Osteocyte (in vitro differentiated cells): ENCODE measurements around the gene CLEC10A. TPM values are rescaled to one million over a fixed set of nuclear protein-coding genes. Genes with fewer than 3 reads are reported as not detected.

ENCODE experiments used
- DNase-seq: peaks from one replicate; pipeline ENCODE4 v3.0.0; 2021; ENCODE audit warnings: mixed read lengths; ENCODE audit not compliant: unreplicated experiment; ENCODE audit errors: extremely low spot score
- H3K27ac Mint-ChIP-seq: one replicate; pipeline ENCODE4 v1.8.0; 2021; ENCODE audit warnings: mild to moderate bottlenecking, mixed read lengths; ENCODE audit not compliant: unreplicated experiment
- H3K27me3 Mint-ChIP-seq: one replicate; pipeline ENCODE4 v1.8.0; 2021; ENCODE audit warnings: mixed read lengths; ENCODE audit not compliant: unreplicated experiment
- H3K36me3 Mint-ChIP-seq: one replicate; pipeline ENCODE4 v1.8.0; 2021; ENCODE audit warnings: mixed read lengths; ENCODE audit not compliant: unreplicated experiment
- H3K4me1 Mint-ChIP-seq: one replicate; pipeline ENCODE4 v1.8.0; 2021; ENCODE audit warnings: mixed read lengths; ENCODE audit not compliant: unreplicated experiment
- H3K4me3 Mint-ChIP-seq: one replicate; pipeline ENCODE4 v1.8.0; 2021; ENCODE audit warnings: mild to moderate bottlenecking, moderate library complexity, mixed read lengths; ENCODE audit not compliant: unreplicated experiment
- H3K9me3 Mint-ChIP-seq: one replicate; pipeline ENCODE4 v1.8.0; 2021; ENCODE audit warnings: mixed read lengths; ENCODE audit not compliant: unreplicated experiment
- total RNA-seq: library from RNA; stranded (reverse); gene quantifications from 2 replicates; pipeline ENCODE4 v1.2.1, GENCODE V29; 2021
- TF ChIP-seq, protein P1 (sequence below): fragments of 200-600 bp; sonication (generic); IDR thresholded peaks from 2 replicates; pipeline ENCODE4 v1.5.0; 2021; ENCODE audit warnings: antibody characterized with exemption, mild to moderate bottlenecking, moderate library complexity

The CLEC10A gene
- total RNA-seq, 1 donor from 2014 or later = not detected

DNA sequence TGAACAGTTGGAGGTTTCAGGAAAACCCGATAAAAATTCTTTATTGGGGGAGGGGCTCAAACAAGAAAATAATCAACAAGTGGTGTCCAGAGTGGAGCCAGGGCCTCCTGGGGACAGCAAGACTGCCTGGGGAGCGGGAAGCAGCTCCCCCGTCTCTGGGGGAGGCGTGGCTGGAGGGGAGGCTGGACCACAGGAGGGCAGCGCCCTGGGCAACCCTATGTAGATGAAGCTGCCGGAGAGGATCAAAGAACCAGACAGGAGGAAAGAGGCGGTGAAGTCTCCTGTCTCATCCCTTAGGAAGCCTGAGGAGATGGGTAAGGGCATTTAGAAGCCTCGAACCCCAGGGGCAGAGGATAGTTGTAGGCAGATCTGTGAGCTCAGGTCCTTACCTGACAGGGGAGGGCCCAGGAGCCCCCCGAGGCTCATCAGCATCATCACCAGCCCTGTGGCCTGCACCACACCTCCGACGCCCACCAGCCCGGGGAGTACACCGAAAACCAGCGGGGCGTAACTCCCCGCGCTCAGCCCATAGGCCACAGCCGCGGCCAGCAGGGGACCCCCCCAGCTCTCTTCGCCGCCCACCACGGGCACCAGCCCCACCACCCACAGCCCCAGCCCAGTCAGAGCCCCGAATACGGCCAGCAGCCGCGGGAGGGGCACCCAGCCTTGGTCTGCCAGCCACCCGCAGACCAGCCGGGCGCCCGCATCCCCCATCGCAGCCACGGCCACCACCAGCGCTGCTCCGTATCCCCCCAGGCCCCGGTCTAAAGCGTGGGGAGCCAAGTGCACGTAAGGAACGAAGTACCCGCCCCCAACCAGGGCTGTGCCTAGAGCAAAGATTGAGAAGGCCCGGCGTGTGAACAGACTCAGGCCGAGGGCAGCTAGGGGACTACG is 38.2 kb downstream of the CLEC10A start:
- Mint-ChIP-seq H3K27me3 (peaks cover 16% of the 10 kb centered on the region), H3K27ac (no peak overlapping the region), H3K4me3 (peak overlapping the region; percentile 52), H3K4me1 (peaks cover 25% of the 10 kb centered on the region), H3K36me3 (no peaks in the 10 kb centered on the region), H3K9me3 (no peaks in the 10 kb centered on the region)
- TF ChIP-seq, protein P1, sequence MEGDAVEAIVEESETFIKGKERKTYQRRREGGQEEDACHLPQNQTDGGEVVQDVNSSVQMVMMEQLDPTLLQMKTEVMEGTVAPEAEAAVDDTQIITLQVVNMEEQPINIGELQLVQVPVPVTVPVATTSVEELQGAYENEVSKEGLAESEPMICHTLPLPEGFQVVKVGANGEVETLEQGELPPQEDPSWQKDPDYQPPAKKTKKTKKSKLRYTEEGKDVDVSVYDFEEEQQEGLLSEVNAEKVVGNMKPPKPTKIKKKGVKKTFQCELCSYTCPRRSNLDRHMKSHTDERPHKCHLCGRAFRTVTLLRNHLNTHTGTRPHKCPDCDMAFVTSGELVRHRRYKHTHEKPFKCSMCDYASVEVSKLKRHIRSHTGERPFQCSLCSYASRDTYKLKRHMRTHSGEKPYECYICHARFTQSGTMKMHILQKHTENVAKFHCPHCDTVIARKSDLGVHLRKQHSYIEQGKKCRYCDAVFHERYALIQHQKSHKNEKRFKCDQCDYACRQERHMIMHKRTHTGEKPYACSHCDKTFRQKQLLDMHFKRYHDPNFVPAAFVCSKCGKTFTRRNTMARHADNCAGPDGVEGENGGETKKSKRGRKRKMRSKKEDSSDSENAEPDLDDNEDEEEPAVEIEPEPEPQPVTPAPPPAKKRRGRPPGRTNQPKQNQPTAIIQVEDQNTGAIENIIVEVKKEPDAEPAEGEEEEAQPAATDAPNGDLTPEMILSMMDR = no peak
- DNase-seq = no peak

- peaks cover 8% of the 10 kb centered on the region for H3K27me3 Mint-ChIP-seq
- H3K27ac Mint-ChIP-seq = no peak overlapping the region
- no peak overlapping the region for H3K4me3 Mint-ChIP-seq
- no peaks in the 10 kb centered on the region for H3K9me3 Mint-ChIP-seq
- no peaks in the 10 kb centered on the region for H3K36me3 Mint-ChIP-seq
- peaks cover 35% of the 10 kb centered on the region for H3K4me1 Mint-ChIP-seq
- DNase-seq = no peak
- TF ChIP-seq, protein P1 = no peak
Measured at GRCh38 chr17:7039832-7040231, 40.2 kb downstream of the CLEC10A start.

DNA sequence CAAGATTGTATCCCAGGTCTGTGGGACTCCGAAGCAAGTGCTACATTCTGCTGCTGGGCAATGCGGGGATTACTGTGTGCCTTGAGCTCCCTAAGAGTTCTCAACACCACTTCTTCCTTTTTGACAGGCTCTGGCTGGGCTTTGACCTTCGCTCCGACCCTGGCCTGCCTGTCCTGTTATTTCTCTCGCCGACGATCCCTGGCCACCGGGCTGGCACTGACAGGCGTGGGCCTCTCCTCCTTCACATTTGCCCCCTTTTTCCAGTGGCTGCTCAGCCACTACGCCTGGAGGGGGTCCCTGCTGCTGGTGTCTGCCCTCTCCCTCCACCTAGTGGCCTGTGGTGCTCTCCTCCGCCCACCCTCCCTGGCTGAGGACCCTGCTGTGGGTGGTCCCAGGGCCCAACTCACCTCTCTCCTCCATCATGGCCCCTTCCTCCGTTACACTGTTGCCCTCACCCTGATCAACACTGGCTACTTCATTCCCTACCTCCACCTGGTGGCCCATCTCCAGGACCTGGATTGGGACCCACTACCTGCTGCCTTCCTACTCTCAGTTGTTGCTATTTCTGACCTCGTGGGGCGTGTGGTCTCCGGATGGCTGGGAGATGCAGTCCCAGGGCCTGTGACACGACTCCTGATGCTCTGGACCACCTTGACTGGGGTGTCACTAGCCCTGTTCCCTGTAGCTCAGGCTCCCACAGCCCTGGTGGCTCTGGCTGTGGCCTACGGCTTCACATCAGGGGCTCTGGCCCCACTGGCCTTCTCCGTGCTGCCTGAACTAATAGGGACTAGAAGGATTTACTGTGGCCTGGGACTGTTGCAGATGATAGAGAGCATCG is 41.8 kb downstream of the CLEC10A start:
- no peak overlapping the region for H3K27ac Mint-ChIP-seq
- H3K36me3 Mint-ChIP-seq = no peaks in the 10 kb centered on the region
- H3K4me1 Mint-ChIP-seq = peaks cover 31% of the 10 kb centered on the region
- peaks cover 5% of the 10 kb centered on the region for H3K27me3 Mint-ChIP-seq
- no peak overlapping the region for H3K4me3 Mint-ChIP-seq
- TF ChIP-seq, protein P1 = no peak
- H3K9me3 Mint-ChIP-seq = no peaks in the 10 kb centered on the region
- no peak for DNase-seq

- H3K9me3 Mint-ChIP-seq = no peaks in the 10 kb centered on the region
- H3K4me1 Mint-ChIP-seq = peaks cover 18% of the 10 kb centered on the region
- H3K27me3 Mint-ChIP-seq = no peaks in the 10 kb centered on the region
- no peaks in the 10 kb centered on the region for H3K36me3 Mint-ChIP-seq
- peak within 1 kb of the TSS; percentile 90 for H3K27ac Mint-ChIP-seq
- H3K4me3 Mint-ChIP-seq = peak within 1 kb of the TSS; percentile 94
- peak; percentile 95 for DNase-seq
- TF ChIP-seq, protein P1 = no peak
Measured at GRCh38 chr17:7035591-7036368, 44.3 kb downstream of the CLEC10A start, which contains the start of gene SLC16A13. TSS of gene SLC16A13 (plus strand) at chr17:7036015. CDS start at chr17:7036383, 368 bp downstream.
